Suppressor macrophage (primary cell): ENCODE measurements around the gene RAI1.
"Not testable (repeated sequence)": the region's sequence is repeated elsewhere in the genome, so short reads cannot be mapped to it uniquely, and the experiment has no call there.

Source experiments
- DNase-seq, 4 experiments: peaks; one replicate each; pipeline ENCODE4 v3.0.0-alpha.2; 2020 to 2022
- total RNA-seq, 17 experiments: gene quantifications; one replicate each; lab custom pipeline; 2026; ENCODE audit warnings: mixed read lengths in 6 of 17, inconsistent platforms in 3 of 17; lab: John Stamatoyannopoulos, UW

RAI1 gene, protein sequence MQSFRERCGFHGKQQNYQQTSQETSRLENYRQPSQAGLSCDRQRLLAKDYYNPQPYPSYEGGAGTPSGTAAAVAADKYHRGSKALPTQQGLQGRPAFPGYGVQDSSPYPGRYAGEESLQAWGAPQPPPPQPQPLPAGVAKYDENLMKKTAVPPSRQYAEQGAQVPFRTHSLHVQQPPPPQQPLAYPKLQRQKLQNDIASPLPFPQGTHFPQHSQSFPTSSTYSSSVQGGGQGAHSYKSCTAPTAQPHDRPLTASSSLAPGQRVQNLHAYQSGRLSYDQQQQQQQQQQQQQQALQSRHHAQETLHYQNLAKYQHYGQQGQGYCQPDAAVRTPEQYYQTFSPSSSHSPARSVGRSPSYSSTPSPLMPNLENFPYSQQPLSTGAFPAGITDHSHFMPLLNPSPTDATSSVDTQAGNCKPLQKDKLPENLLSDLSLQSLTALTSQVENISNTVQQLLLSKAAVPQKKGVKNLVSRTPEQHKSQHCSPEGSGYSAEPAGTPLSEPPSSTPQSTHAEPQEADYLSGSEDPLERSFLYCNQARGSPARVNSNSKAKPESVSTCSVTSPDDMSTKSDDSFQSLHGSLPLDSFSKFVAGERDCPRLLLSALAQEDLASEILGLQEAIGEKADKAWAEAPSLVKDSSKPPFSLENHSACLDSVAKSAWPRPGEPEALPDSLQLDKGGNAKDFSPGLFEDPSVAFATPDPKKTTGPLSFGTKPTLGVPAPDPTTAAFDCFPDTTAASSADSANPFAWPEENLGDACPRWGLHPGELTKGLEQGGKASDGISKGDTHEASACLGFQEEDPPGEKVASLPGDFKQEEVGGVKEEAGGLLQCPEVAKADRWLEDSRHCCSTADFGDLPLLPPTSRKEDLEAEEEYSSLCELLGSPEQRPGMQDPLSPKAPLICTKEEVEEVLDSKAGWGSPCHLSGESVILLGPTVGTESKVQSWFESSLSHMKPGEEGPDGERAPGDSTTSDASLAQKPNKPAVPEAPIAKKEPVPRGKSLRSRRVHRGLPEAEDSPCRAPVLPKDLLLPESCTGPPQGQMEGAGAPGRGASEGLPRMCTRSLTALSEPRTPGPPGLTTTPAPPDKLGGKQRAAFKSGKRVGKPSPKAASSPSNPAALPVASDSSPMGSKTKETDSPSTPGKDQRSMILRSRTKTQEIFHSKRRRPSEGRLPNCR (N-terminal part only)
- 2.4 to 28.8 (median 8.9) reads per million in 17 experiments for total RNA-seq

DNA sequence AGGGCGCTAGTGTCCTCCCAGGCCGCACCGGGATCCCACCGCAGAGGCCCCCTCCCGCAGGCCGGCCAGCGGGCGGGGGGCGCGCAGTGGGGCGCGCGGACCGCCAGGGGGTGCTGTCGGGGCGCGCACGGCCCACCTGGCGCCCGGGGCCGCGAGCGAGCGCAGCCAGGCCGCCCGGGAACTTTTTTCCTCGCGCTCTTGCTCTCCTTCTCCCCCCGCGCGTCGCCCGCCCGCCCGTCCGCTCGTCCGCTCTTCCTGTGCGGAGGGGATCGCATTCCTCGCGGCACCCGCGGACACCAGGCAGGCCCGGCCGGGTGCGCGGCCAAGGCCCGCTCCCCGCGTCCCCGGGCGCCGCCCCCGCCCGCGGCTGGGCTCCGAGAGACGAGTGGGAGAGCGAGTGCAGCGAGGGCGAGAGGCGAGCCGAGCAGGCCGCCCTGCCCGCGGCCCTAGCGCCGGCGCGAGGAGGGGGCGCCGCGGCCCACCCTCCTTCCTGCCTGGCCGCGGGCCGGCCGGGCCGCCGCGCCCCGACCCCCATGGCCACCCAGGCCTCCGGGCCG, at the start of gene RAI1:
Gene RAI1 (plus strand): TSS at position 272 of the 557 bp plus-strand sequence. CDS start 111,491 bp downstream, outside the sequence.
- peak; percentile 77 to 92 (median 86) for DNase-seq

DNA sequence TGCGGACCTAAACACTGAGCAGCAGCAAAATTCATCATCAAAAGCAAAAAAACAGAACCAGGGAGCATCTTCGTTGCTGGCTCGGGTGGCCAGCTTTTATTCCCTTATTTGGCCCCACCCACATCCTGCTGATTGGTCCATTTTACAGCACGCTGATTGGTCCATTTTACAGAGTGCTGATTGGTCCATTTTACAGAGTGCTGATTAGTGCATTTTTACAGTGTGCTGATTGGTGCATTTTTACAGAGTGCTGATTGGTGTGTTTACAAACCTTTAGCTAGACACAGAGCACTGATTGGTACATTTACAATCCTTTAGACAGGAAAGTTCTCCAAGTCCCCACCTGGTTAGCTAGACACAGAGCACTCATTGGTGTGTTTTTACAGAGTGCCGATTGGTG, 48.6 kb upstream of the RAI1 start:
- DNase-seq: peak in 1 of 4 experiments; percentile 15

DNA sequence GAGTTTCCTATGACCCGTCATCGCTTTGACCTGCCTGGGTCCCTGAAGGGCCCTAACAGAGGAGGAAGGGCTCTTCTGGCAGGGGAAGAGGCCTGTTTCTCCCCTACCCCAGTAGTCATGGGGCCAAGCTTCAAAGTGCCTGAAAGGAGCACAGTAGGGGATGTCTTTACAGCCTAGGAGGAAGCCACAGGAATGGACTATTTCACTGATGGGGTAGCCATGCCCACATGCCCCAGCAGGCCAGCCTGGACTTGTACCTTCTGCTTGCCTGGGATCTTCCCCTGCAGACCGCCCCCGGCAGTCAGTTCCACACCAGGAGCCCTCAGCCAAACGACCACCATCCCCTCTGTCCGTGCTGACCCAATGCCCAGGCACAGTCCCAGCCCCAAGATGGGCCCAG, 47.9 kb upstream of the RAI1 start:
- DNase-seq: no peak

DNA sequence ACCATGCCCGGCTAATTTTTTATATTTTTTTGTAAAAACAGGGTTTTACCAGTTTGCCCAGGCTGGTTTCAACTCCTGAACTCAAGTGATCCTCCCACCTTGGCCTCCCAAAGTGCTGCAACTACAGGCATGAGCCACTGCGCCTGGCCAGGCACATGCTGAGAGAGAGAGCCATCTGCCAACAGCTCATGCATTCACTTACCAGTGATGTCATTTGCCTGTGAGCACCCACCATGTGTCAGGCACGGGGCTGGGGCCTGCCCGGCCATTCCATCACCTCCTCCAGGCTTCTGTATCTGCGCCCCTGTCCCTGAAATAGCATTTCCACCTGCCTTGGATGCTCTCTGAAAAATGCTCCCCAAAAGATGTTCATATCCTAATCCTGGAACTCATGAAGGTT, 46.1 kb upstream of the RAI1 start:
- no peak for DNase-seq

DNA sequence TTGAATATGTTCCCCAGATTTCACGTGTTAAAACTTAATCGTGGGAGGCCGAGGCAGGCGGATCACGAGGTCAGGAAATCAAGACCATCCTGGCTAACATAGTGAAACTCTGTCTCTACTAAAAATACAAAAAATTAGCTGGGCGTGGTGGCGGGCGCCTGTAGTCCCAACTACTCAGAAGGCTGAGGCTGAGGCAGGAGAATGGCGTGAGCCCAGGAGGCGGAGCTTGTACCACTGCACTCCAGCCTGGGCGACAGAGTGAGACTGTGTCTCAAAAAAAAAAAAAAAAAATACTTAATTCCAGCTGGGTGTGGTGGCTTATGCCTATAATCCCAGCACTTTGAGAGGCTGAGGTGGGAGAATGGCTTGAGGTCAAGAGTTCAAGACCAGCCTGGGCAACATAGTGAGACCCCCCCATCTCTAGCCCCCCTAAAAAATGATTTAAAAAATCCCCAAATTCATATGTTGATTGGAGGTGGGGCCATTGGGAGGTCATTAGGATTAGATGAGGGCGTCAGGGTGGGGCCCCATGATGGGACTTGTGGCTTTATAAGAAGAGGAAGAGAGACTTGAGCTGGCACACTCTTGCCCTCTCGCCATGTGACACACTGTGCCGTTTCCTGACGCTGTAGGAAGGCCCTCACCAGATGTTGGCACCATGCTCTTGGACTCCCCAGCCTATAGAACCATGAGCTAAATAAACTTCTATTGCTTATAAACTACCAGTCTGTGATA, 45.6 kb upstream of the RAI1 start:
- DNase-seq: peak; percentile 37 to 59 (median 54)

DNA sequence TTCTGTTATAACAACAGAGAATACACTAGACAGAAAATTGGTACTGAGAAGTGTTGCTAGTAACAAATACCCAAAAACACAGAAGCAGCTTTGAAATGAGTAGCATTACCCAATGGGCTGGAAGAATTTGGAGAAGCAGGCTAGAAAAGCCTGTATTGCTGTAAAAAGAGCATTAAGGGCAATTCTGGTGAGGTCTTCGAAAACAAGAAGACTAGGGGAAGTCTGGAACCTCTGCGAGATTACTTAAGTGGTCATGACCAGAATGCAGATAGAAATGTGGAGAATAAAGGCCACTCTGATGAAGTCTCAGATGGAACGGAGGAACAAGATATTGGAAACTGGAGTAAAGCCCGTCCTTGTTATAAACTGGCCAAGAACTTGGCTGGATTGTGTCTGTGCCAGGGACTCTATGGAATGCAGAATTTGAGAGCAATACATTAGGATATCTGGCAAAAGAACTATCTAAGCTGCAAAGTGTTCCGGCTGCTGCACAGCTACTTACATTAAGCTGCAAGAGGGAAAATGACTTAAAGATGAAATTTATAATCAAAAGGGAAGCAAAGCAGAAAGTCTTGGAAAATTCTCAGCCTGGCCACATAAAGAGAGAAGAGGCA, 44.9 kb upstream of the RAI1 start:
- peak in 1 of 4 experiments; percentile 31 for DNase-seq

DNA sequence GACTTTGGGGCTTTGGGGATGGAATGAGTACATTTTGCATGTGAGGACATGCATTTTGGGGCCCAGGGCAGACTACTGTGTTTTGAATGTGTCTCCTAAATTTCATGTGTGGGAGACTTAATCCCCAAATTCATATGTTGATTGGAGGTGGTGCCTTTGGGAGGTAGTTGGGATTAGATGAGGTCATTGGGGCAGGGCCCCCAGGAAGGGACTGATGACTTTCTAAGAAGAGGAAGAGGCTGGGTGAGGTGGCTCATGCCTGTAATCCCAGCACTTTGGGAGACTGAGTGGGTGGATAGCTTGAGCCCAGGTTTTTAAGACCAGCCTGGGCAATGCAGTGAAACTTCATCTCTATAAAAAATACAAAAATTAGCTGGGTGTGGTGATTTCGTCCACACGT, 42.8 kb upstream of the RAI1 start:
- DNase-seq: peak in 3 of 4 experiments; percentile 27 to 38 (median 33)

DNA sequence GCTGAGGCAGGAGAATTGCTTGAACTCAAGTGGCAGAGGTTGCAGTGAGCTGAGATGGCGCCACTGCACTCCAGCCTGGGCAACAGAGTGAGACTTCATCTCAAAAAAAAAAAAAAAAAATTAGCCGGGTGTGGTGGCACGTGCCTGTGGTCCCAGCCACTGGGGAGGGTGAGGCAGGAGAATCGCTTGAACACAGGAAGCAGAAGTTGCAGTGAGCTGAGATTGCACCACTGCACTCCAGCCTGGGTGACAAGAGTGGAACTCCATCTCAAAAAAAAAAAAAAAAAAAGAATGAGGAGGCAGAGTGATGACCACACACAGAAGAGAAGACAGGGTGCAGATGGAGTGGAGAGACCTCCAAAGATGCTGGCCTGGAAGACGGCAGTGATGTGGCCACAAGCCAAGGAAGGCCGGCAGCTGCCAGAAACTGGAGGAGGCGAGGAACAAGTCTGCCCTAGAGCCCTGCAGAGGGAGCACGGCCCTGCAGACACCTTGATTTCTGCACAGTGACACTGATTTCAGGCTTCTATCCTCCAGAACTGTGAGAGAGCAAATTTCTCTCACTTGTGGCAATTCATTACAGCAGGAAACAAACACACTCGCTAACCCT, 41.5 kb upstream of the RAI1 start:
- peak; percentile 38 to 77 (median 72) for DNase-seq

DNA sequence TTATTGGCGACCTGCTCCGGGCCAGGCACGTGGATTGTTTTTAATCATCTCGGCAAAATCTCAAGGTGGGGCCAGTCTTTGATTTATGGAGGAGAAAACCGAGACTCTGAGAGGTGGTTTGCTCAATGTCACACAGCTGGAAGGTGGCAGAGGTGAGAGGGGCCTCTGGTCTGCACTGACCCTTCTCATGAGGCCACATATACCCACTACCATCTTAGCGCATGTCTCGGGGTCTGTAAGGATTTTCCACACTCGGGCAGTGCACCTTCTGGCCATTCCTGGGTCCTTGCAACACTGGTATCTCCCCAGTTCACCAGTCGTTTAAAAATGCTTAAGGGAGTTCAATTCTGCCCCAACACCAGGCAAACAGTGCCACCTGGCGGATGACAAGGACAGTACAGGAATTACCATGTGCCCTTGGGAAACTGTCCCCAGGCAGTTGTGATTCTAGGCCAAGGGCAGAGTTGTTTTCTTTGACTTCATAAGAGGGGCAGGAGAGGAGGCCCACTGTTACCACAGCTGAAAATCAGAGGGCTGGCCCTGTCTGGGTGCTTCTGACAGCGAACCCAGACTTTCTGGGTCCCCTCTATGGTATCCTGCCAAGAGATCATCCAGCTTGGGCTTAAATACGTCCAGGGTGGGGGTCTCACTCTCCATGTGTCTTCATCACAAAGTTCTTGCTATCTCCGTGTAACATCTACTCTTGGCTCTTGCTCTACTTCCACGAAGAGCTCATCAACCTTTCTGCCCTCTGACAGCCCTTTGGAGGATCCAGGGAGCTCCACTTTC, 39.4 kb upstream of the RAI1 start:
- DNase-seq: peak; percentile 86 to 93 (median 89)

DNA sequence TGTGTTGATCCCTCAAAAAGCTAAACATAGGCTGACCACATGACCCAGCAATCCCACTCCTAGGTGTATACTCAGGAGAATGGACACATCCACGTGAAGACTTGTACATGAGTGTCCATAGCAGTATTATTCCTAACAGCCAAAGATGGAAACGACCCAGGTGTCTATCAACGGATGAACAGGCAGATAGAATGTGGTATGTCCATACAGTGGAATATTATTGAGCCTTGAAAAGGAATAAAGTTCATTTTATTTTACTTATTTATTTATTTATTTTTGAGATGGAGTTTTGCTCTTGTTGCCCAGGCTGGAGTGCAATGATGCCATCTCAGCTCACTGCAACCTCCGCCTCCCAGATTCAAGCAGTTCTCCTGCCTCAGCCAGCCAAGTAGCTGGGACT, 36.1 kb upstream of the RAI1 start:
- DNase-seq: not testable (repeated sequence)

DNA sequence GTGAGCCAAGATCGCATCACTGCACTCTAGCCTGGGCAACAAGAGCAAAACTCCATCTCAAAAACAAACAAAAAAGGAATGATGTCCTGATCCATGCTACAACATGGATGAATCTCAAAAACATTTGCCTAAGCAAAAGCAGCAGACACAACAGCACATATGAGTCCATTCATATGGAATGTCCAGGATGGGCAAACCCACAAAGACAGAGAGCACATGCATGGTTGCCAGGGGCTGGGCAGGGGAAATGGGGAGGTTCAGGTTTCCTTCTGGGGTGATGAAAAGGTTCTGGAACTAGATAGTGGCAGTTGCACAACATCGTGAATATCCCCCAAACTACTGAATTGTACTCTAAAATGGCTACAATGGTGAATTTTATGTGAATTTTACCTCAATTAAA, 35.3 kb upstream of the RAI1 start:
- DNase-seq: no peak

DNA sequence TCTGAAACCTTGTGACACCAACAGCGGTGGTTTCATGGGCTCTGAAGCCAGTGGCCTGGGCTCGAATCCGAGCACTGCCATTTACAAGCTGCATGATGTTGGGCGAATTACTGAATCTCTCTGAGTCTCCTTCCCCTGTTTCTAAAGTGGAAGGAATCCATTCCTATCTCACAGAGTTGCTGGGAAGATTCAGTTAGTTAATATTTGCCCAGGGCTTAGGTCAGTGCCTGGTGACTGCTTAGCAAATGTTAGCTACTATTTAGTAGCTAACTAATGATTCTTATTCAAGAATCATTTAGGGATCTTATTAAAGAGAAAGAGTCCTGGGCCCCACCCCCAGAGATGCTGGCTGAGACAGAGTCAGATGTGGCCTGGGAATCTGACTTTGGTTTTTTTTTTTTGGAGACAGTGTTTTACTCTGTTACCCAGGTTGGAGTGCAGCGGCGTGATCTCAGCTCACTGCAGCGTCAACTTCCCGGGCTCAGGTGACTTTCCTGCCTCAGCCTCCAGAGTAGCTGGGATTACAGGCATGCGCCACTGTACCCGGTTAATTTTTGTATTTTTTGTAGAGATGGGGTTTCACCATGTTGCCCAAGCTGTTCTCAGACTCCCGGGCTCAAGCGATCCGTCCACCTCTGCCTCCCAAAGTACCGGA, 33.6 kb upstream of the RAI1 start:
- DNase-seq: no peak

DNA sequence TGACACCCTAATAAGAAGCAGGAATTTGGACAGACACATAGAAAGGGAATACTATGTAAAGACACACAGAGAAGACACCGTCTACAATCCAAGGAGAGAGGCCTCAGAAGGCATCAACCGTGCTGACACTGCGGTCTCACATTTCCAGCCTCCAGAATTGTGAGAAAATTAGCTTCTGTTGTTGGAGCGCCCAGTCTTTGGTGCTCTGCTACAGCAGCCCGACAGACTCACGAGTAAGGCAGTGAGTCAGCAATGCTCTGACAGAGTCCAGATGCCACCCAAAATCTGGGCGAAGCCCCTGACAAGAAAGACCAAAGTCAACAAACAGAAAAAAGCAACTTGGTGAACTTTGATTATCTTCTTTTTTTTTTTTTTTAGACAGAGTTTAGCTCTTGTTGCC, 32.5 kb upstream of the RAI1 start:
- DNase-seq: no peak

DNA sequence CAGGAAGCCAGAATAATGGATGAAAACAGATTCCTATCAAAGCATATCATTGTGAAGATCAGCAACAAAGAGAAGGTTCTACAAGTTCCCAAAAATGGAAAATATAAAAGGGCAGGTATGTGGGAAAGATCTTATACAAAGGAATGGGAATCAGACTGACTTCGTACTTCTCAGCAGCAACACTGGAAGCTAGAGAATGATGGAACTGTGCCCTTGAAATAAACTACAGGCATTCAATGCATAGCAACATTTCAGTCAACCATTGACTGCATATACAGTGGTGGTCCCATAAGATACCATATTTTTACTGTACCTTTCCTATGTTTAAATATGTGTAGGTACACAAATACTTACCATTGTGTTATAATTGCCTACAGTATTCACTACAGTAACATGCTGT, 30.3 kb upstream of the RAI1 start:
- DNase-seq: no peak

DNA sequence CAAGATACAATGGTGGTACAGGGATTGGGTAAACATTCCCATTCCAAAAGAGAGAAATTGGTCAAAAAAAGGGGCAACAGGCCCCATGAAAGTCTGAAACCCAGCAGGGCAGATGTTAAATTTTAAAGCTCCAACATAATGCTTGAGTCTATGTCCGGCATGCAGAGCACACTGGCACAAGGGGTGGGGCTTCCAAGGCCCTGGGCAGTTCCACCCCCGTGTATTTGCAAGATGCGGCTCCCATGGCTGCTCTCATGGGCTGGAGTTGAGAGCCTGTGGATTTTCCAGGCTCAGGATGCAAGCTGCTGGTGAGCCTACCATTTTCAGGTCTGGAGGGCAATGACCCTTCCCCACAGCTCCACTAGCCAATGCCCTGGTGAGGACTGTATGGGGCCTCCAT, 27.9 kb upstream of the RAI1 start:
- DNase-seq: no peak

DNA sequence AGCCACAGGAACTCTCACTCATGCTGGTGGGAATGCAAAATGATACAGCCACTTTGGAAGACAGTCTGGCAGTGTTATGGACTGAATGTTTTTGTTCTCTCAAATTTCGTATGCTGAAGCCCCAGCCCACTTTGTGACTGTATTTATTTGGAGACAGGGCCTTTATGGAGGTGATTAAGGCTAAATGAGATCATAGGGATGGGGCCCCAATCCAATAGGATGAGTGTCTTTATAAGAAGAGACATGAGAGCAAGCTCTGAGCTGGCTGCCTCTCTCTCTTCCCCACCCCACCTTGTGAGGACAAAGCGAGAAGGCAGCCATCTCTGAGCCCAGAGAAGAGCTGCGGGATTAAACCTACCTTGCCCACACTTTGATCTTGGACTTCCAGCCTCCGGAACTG, 21.9 kb upstream of the RAI1 start:
- no peak for DNase-seq

DNA sequence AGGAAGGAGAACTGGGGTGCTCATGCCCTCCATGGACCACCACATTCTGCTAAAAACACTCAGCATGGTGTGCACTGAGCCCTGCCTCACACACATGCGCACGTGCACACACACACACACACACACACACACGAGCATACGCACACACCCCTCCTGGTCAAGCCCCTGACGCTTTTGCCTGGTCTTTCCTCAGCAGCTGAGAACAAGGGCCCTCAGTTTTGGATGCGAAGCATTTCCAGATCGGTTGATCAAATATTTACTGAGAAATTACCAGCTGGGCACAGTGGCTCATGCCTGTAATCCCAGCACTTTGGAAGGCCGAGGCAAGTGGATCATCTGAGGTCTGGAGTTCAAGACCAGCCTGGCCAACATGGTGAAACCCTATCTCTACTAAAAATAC, 20.1 kb upstream of the RAI1 start:
- DNase-seq: no peak

DNA sequence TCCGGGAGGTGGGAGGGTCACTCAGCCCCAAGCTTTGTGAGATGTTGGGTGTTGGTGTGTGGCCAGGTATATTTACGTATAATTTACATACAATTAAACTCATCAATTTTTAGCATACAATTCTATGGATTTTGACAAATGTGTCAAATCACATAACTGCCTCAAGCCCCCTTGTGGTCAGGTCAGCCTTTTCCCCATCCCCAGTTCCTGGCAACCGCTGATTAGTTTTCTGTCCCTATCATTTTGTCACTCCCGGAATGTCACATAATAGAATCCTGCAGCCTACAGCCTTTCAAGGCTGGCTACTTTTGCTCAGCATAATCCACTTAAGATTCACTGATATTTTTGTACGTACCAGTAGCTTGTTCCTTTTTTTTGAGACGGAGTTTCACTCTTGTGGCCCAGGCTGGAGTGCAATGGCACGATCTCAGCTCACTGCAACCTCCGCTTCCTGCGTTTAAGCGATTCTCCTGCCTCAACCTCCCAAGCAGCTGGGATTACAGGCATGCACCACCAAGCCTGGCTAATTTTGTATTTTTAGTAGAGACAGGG, 19.3 kb upstream of the RAI1 start:
- peak in 3 of 4 experiments; percentile 39 to 59 (median 49) for DNase-seq
